Rectal smooth muscle tissue (tissue), 1 donor: ENCODE data around the gene E2F3.

ENCODE experiments used
- H3K27ac ChIP-seq: one replicate; pipeline ENCODE4 v1.7.0; 2013; ENCODE audit warnings: low read depth, low read length, inconsistent platforms
- H3K27me3 ChIP-seq: one replicate; pipeline ENCODE4 v1.7.0; 2013; ENCODE audit warnings: low read length; ENCODE audit not compliant: control insufficient read depth, insufficient read depth
- H3K36me3 ChIP-seq: one replicate; pipeline ENCODE4 v1.7.0; 2013; ENCODE audit warnings: low read length; ENCODE audit not compliant: control insufficient read depth, insufficient read depth
- H3K4me1 ChIP-seq: one replicate; pipeline ENCODE4 v1.7.0; 2013; ENCODE audit warnings: low read length; ENCODE audit not compliant: control insufficient read depth, insufficient read depth
- H3K4me3 ChIP-seq: one replicate; pipeline ENCODE4 v1.7.0; 2013; ENCODE audit warnings: low read length
- H3K9ac ChIP-seq: one replicate; pipeline ENCODE4 v1.7.0; 2013; ENCODE audit warnings: low read length

Gene E2F3

DNA sequence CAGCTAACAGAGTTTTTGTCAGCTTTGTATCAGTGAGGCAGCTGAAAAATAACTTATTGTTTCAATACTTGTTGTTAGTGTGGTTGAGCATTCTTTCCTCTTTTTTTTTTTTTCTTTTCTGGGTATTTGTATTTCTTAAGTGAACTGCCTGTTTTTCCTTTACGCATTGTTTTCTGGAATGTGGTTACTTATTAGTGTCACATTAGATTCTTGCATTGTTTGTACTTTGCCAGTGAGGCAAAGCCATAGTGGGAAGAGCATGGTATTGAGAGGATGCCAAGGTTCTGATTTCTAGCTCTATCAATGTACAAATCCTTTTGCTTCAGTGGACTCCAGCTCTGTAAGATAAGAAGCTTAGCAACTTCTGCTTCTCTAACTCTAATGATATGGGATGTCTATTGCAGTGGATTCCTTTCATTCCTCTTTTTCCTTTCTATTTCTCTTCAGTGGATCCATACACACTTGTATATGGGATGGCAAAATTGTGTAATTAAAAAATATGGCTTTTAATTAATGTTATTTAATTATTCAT lies 136.5 kb downstream of the E2F3 start:
- H3K4me1 ChIP-seq: peaks cover 6% of the 10 kb centered on the region
- no peaks in the 10 kb centered on the region for H3K36me3 ChIP-seq
- no peak overlapping the region for H3K9ac ChIP-seq
- no peak overlapping the region for H3K27ac ChIP-seq
- no peak overlapping the region for H3K4me3 ChIP-seq
- no peaks in the 10 kb centered on the region for H3K27me3 ChIP-seq

DNA sequence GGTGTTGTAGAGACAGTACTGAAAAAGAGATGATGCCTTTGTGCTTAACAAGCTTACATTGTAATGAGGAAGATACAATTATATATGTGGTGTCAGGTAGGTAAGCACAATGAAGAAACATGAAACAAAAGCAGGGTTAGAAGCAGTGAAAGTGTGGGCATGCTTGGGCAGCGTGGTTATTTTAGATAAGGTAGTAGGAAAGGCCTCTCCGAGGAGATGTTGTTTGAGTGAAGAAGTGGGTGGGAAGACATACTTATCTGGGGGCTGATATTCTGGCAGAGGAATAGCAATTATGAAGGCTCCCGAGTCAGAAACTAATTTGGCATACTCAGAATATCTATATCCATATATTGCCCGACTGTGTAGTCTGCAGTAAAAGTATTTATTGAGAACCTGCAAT lies 137.2 kb downstream of the E2F3 start:
- Histone ChIP-seq H3K36me3 (no peaks in the 10 kb centered on the region), H3K4me1 (peaks cover 7% of the 10 kb centered on the region), H3K27ac (no peak overlapping the region), H3K4me3 (no peak overlapping the region), H3K9ac (no peak overlapping the region), H3K27me3 (no peaks in the 10 kb centered on the region)

DNA sequence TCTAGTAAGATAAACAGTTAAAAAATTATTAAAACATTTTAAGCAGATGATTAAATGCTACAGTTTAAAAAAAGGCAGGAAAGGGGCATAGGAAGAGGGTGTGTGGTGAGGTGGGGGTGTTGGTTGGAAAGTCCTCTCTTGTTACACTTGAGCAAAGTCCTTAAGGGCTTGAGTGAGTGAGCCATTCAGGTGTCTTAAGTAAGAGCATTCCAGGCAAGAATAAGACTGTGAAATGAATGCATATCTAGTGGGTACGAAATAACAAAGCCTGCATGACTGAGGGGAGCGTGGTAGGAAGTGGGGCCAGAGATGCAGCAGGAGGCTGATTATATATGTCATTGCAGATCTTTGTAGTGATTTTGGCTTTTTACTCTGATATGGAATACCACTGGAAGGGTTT lies 137.7 kb downstream of the E2F3 start:
- peaks cover 7% of the 10 kb centered on the region for H3K4me1 ChIP-seq
- no peak overlapping the region for H3K4me3 ChIP-seq
- H3K9ac ChIP-seq: no peak overlapping the region
- no peaks in the 10 kb centered on the region for H3K36me3 ChIP-seq
- H3K27me3 ChIP-seq: no peaks in the 10 kb centered on the region
- H3K27ac ChIP-seq: no peak overlapping the region

DNA sequence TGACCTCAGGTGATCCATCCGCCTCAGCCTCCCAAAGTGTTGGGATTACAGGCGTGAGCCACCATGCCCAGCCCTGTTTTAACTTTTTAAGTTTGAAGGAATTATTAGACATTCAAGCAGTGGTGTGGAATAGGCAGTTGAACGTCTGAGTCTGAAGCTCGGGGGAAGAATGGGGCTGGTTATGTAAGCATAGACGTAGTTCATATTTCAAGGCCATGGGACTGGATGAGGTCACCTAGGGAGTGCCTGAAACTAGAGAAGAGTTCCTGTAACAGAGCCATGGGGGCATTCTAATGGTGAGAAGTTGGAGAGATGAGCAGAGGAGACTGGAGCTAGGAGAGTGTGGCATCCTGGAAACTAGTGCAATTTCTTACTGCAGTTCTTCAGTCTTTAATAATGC lies 139.0 kb downstream of the E2F3 start:
- Histone ChIP-seq H3K27me3 (no peaks in the 10 kb centered on the region), H3K9ac (no peak overlapping the region), H3K36me3 (no peaks in the 10 kb centered on the region), H3K4me1 (peaks cover 3% of the 10 kb centered on the region), H3K4me3 (no peak overlapping the region), H3K27ac (no peak overlapping the region)

DNA sequence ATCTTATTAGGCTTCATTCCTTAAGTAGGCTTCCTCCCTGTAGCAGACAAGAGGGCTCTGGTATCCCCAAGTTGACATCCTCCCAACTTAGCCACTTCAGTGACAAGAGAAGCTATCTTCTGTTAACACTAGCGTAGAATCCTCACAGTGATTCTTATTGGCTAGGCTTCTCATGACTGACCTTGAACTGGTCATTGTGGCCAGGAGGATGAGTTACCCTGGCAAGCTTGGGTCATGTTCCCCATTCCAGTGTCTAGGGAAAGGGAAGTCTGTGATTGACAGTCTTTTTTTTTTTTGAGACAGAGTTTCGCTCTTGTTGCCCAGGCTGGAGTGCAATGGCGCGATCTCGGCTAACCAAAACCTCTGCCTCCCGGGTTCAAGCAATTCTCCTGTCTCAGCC lies 139.7 kb downstream of the E2F3 start:
- Histone ChIP-seq H3K27me3 (no peaks in the 10 kb centered on the region), H3K27ac (no peak overlapping the region), H3K36me3 (no peaks in the 10 kb centered on the region), H3K9ac (no peak overlapping the region), H3K4me1 (peaks cover 3% of the 10 kb centered on the region), H3K4me3 (no peak overlapping the region)

DNA sequence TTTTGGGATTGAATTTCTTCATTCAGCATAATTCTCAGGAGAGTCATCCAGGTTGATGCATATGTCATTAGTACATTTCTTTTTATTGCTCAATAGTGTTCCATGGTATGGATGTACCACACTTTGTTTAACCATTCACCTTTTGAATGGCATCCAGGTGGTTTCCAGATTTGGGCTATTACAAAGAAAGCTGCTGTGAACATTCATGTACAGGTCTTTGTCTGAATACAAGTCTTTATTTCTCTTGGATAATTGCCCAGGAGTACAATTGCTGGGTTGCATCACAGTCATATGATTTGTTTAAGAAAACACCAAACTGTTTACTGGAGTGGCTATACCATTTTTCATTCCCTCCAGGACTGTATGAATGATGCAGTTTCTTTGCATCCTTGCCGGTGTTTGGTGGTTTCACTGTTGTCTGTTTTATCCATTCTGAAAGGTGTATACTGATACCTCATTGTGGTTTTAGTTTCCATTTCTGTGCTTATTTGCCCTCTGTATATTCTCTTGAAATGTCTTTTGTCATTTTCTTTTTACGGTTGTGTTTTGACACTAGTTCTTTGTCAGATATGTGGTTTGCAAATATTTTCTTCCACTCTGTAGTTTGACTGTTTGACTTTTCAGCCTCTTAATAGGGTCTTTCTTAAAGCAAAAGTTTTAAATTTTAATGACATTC lies 141.4 kb downstream of the E2F3 start:
- Histone ChIP-seq H3K27ac (no peak overlapping the region), H3K9ac (no peak overlapping the region), H3K4me1 (peaks cover 3% of the 10 kb centered on the region)

More for the DNA sequence above, 141.4 kb downstream of the E2F3 start:
- Histone ChIP-seq H3K27me3 (no peaks in the 10 kb centered on the region), H3K4me3 (no peak overlapping the region), H3K36me3 (no peaks in the 10 kb centered on the region)
